ENCODE data around the gene CUX1.

The CUX1 gene

GRCh38 chr7:102258073-102258748 lies 440.8 kb downstream of the CUX1 start:
- Histone ChIP-seq H3F3A (ENCODE audit: control insufficient read depth, insufficient read depth) (no peaks in the 10 kb centered on the region), H3K4me2 (ENCODE audit: low read length) (no peak overlapping the region), H3K9me2 (replicated peaks; ENCODE audit: control insufficient read depth, low read length) (no peaks in the 10 kb centered on the region), H3K9me3 (ENCODE audit: control insufficient read depth, insufficient read depth, low read length) (no peaks in the 10 kb centered on the region), H3K4me1 (ENCODE audit: control insufficient read depth, low read length) (peaks cover 2% of the 10 kb centered on the region), H3K79me2 (ENCODE audit: control insufficient read depth, low read length) (no peaks in the 10 kb centered on the region), H3K36me3 (ENCODE audit: control insufficient read depth, low read length) (peaks cover 12% of the 10 kb centered on the region), H3K4me3 (ENCODE audit: low read length) (no peak overlapping the region), H3K27ac (ENCODE audit: low read depth, low read length) (no peak overlapping the region), H4K20me1 (ENCODE audit: control insufficient read depth, insufficient read depth, low read depth, low read length) (no peaks in the 10 kb centered on the region), H3K27me3 (ENCODE audit: control insufficient read depth, low read length) (no peaks in the 10 kb centered on the region)
- TF ChIP-seq EZH2phosphoT487 (IDR thresholded peaks at IDR 0.05; ENCODE audit: borderline replicate concordance, low read length) (no peak), CTCF (IDR thresholded peaks at IDR 0.05; ENCODE audit: low read depth, low read length, poor library complexity, severe bottlenecking) (no peak)

- Histone ChIP-seq H4K20me1 (ENCODE audit: control insufficient read depth, insufficient read depth, low read depth, low read length) (no peaks in the 10 kb centered on the region), H3K27me3 (ENCODE audit: control insufficient read depth, low read length) (no peaks in the 10 kb centered on the region), H3K27ac (ENCODE audit: low read depth, low read length) (no peak overlapping the region), H3K9me3 (ENCODE audit: control insufficient read depth, insufficient read depth, low read length) (no peaks in the 10 kb centered on the region), H3F3A (ENCODE audit: control insufficient read depth, insufficient read depth) (no peaks in the 10 kb centered on the region), H3K9me2 (replicated peaks; ENCODE audit: control insufficient read depth, low read length) (no peaks in the 10 kb centered on the region), H3K79me2 (ENCODE audit: control insufficient read depth, low read length) (no peaks in the 10 kb centered on the region), H3K4me3 (ENCODE audit: low read length) (no peak overlapping the region), H3K4me2 (ENCODE audit: low read length) (no peak overlapping the region), H3K4me1 (ENCODE audit: control insufficient read depth, low read length) (no peaks in the 10 kb centered on the region), H3K36me3 (ENCODE audit: control insufficient read depth, low read length) (peaks cover 6% of the 10 kb centered on the region; the same call in 1 of the 2 replicates)
- no peak for TF ChIP-seq EZH2phosphoT487 (IDR thresholded peaks at IDR 0.05; ENCODE audit: borderline replicate concordance, low read length)
- no peak for TF ChIP-seq CTCF (IDR thresholded peaks at IDR 0.05; ENCODE audit: low read depth, low read length, poor library complexity, severe bottlenecking)
Measured at GRCh38 chr7:102258749-102259107, 441.3 kb downstream of the CUX1 start.

GRCh38 chr7:102260856-102261255 lies 443.4 kb downstream of the CUX1 start:
- H3K4me3 ChIP-seq (ENCODE audit: low read length): no peak overlapping the region
- no peak for TF ChIP-seq CTCF (IDR thresholded peaks at IDR 0.05; ENCODE audit: low read depth, low read length, poor library complexity, severe bottlenecking)
- no peak for TF ChIP-seq EZH2phosphoT487 (IDR thresholded peaks at IDR 0.05; ENCODE audit: borderline replicate concordance, low read length)
- no peaks in the 10 kb centered on the region for H3K9me2 ChIP-seq (replicated peaks; ENCODE audit: control insufficient read depth, low read length)
- no peaks in the 10 kb centered on the region for H3K9me3 ChIP-seq (ENCODE audit: control insufficient read depth, insufficient read depth, low read length)
- H4K20me1 ChIP-seq (ENCODE audit: control insufficient read depth, insufficient read depth, low read depth, low read length): no peaks in the 10 kb centered on the region
- no peaks in the 10 kb centered on the region for H3K4me1 ChIP-seq (ENCODE audit: control insufficient read depth, low read length)
- no peaks in the 10 kb centered on the region for H3K36me3 ChIP-seq (ENCODE audit: control insufficient read depth, low read length)
- H3K4me2 ChIP-seq (ENCODE audit: low read length): no peak overlapping the region
- H3F3A ChIP-seq (ENCODE audit: control insufficient read depth, insufficient read depth): no peaks in the 10 kb centered on the region
- H3K79me2 ChIP-seq (ENCODE audit: control insufficient read depth, low read length): no peaks in the 10 kb centered on the region
- H3K27ac ChIP-seq (ENCODE audit: low read depth, low read length): no peak overlapping the region
- no peaks in the 10 kb centered on the region for H3K27me3 ChIP-seq (ENCODE audit: control insufficient read depth, low read length)
